HG03175 (cell line): ENCODE results near the gene ARID1B.

Experiments used
- ATAC-seq: cut with Tn5 transposase; IDR thresholded peaks from one replicate; pipeline ENCODE4 v1.9.1; 2021; ENCODE audit warnings: mild to moderate bottlenecking, moderate library complexity; ENCODE audit not compliant: unreplicated experiment

Gene ARID1B

DNA sequence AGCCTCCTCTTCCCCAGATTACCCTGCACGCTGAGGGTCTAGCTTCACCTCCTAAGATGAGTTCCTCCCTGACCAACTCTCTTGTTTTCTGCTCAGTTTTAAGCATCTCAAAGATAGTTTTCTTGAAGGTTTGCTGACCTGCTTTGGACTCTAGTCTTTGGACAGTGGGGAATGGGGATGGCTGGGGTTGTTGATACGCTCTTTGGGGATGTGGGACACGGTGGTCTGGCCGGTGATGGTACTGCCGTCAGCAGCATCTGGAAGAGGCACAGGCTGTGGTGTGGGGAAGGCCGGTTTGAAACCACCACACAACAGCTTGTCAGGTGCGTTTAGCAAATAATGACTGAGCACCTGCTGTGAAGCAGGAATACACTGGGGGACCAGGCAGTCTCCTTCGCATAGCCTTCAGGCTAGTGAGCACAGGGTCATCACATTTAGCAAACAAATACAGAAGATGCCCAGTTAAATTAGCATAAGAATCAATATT, 452.0 kb downstream of the ARID1B start:
- no peak for ATAC-seq

DNA sequence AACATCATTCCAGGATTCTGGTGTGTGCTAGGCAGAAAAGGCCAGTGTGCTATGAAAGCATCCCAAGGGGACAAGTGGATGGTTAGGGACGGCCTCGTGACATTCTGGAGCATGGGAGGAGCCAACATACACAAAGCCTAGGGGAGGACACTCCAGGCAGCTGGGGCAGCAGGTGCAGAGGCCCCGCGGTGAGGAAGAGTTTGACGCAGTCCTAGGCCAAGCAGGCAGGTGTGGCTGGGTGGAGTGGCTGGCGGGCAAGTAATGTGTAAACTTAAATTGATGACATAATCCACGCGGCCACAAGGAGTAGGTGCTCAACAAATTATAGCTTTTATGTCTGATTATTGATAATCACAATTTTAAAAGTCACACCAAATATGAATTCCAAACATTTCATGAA, 452.5 kb downstream of the ARID1B start:
- no peak for ATAC-seq

- ATAC-seq = no peak
Measured at GRCh38 chr6:157230910-157231309, 453.7 kb downstream of the ARID1B start.

DNA sequence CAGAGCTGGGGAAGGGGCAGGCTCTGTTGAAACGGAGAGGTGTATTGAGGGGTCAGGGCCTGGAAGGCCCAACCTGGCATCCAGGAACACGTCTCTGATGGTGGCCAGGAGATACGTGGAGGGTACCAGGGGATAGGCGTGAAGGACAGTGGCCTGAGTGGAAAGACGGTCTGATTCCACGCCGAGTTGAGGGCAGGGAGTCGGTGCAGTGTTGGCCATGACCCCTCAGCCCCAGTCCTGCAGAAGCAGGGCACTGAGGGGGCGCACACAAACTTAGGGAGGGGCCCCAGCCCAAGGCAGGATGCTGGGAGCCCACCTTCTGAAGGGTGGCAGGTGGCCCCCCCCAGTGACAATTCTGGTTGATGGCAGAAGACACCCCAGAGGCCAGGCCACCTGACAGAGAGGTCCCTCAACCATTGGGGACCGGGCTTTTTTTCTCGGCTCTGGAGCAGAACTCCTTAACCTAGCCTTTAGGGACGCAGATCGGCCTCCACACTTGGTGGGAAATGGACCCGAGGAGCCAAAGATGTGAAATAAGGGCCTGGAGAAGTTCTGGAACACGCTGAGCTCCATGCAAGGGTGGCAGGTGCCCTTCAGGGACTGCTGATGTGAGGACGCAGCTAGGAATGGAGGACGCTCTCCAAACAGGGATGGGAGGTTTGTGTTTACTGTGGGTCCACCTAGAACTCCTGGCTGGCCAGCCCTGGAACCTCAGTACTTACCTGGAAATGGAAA, 455.1 kb downstream of the ARID1B start:
- no peak for ATAC-seq

DNA sequence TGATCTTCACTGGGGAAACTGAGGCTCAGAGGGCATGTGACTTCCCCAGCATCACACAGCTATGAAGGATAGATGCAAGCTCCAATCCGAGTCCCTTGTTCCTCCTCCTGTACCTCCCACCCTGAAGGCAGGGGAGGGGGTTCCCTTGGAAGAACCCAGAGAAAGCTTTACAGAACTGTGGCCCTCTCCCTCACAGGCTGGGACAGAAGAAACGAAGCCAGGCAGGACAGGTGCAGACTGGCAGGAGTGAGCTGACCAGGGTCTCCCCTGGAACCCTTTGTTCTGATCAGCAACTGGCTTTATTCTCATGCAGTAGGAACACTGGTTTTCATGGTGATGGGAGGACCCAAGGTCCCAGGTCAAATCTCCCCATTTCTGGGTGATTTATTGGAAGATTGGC, 456.0 kb downstream of the ARID1B start:
- no peak for ATAC-seq

DNA sequence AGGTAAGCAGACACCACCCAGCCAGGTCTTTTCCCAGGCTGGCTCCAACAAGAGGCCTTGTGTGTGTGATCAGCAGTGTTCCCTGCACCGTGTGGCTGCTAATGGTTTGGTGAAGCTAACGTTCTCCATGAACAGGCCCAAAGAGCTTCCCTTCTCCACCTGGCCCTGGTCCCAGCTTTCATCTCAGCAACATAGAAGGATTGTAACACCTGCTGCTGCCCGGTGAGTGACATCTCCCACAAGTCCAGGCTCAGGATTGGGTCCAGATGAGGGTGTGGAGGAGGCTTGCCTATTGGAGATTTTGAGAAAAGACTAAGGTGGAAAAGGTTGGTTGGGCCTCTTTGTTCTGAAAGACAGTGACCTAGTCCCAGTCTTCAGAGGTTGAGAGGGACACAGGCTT, 456.5 kb downstream of the ARID1B start:
- no peak for ATAC-seq

DNA sequence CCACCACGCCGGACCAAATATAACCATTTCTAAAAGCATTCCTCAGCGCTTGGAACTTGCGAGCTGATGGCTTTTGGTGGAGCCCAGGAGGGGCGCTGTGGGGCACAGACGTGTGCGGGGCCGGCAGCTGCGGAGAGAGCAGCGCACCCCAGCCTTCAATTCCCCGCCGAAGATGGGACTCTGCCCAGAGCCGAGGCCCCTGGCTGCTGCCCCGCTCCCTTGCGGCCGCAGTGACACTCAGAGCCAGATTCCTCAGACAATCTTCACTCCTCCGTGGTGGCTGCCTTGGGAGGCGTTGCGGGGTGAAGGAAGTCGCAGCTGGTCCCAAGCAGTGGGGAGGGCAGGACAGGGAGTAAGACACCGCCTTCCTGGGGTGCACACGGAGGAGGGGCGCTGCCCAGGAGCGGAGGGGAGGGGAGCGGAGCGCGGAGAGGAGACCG, 458.4 kb downstream of the ARID1B start:
- ATAC-seq = peak; percentile 51

DNA sequence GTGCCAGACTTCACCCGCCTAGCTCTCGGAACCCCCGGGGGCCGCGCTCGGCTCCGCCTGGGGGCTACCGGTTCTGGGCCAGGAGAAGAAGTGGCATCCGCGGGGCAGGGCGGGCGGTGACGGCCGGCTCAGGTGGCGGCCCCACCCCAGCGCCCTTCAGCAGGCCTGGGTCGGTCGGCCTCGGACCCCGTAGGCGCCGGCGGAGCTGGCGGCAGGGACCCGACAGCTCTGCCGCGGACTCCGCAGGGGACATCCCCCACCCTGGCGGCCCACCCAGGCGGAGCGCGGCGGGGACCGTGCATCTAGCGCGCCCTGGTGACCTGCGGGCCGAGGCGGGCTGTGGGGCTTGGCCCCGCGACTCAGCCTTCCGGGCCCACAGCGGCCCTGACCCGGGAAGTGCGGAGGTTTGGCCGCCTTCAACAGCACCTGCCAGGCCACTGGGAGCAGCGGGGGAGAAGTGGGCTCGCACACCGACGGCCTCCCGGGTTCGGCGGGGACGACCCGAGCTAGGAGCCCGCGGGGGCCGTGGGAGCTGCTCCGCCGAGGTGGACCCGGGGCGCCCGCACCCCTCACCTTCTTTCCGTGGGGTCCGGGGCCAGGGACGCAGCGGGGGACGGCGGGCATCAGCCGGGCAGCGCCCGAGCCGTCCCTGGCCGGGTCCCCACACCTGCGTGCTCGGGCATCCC, 459.0 kb downstream of the ARID1B start:
- ATAC-seq = peak; percentile 22

DNA sequence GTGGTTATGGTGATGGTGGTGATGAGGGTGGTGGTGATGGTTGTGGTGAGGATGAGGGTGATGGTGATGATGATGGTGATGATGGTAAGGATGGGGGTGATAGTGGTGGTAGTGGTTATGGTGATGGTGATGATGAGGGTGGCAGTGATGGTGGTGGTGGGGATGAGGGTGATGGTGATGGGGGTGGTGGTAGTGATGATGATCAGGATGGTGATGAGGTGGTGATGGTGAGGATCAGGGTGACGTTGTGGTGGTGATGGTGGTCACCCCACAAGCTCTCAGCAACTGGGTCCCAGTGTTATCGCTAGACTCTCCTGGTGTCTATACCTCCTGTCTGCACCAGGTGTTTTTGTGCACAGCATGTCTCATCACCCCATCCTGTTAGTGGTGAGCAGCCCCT, 461.2 kb downstream of the ARID1B start:
- no peak for ATAC-seq

DNA sequence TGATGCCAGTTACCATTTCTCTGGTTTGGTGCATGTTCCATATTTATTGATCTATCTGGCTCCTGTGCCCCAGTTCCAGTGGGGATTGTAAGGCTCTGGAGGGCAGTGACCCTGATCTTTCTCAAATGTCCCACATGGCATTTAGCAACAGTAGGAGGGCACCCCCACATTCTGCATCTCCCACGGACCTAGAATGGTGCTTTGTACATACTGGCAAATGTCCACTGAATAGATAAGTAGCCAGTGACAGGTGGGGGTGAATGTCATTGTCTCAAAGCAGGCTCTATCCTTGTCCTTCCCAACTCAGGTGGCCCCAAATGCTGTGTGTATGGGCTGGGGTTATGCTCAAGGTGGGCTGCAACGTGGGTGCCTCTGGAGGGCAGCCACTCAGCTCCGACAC, 462.0 kb downstream of the ARID1B start:
- no peak for ATAC-seq

GRCh38 chr6:157239671-157240058, 462.5 kb downstream of the ARID1B start:
- no peak for ATAC-seq

GRCh38 chr6:157240059-157240959, 463.1 kb downstream of the ARID1B start:
- no peak for ATAC-seq

DNA sequence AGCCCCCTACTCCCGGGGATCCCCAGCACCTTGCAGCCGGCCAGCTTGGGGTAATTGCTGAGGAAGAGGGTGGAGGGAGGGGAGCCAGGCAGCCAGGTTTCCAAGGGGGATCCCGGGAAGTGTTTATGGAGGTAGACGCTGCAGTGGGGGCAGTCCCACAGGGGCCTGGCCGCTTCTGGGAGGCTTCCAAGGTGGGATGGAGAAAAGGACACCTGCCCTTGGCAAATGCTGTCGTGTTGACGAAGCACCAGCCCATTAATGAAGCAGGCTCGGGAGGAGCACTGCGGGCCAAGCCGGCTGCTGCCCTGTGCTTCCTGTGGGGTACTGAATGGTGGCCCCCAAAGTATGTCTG, 463.8 kb downstream of the ARID1B start:
- no peak for ATAC-seq

- no peak for ATAC-seq
Measured at GRCh38 chr6:157242791-157243190, 465.6 kb downstream of the ARID1B start.

- ATAC-seq = no peak
Measured at GRCh38 chr6:157244175-157244574, 467.0 kb downstream of the ARID1B start.

DNA sequence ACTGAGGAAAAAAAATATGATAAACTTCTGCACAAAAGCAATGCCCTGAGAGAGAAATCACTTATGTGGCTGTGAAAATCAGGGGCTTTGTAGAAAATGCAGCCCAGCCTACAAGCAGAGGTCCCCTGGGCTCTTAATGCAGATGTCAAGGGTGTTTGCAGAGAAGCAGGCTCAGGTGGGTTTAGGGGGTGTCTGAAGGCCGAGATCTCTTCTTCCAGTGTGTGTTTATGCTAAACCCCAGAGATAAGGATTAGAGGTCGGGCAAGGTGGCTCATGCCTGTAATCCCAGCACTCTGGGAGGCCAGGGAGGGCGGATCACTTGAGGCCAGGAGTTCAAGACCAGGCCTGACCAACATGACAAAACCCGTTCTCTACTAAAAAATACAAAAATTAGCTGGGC, 467.6 kb downstream of the ARID1B start:
- no peak for ATAC-seq

DNA sequence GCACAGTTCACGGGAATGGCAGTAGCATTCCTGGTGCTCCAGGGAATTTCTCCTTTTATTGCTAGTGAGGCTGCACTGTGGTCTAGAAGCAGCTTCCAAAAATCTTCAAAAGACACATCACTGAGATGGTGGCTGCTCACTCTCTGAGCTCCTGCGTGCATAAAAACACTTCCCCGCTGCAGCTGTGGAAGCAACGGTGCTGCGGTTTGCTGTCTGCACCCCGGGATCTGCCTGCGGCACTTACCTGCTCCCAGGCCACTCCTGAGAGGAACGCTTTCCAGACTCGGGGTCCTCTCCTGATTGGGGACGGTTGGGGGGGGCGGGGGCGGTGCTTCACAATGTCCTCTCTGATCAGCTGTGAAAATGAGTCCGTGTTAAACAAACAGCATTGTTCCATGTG, 468.3 kb downstream of the ARID1B start:
- ATAC-seq = no peak

DNA sequence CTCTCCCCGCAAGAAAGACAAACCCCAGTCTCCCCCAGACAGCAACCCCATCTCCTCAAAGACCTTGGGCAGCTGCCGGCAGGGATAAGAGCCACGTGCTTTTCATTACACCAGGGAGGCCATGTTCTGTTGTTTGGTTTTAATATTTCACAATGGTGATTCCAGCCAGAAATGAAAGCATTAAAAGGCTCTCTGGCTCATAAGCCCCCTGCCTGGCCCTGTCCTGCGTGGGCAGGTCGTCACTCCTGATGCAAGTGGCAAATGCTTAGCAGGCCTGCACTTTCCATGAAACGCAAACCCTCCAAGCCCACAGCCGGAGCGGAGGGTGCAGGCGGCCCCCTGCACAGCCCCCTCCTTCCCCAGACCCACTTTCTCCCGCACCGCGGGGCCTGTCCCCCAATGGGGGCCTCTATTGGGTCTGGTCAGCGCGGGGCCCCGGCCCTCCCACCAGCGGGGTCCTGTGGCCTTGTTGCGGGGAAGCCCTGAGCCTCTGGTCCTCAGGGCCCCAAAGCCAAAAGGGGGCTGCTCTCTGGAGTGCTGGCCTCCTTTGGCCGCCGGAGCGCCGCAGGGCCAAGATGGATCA, 469.0 kb downstream of the ARID1B start:
- no peak for ATAC-seq

DNA sequence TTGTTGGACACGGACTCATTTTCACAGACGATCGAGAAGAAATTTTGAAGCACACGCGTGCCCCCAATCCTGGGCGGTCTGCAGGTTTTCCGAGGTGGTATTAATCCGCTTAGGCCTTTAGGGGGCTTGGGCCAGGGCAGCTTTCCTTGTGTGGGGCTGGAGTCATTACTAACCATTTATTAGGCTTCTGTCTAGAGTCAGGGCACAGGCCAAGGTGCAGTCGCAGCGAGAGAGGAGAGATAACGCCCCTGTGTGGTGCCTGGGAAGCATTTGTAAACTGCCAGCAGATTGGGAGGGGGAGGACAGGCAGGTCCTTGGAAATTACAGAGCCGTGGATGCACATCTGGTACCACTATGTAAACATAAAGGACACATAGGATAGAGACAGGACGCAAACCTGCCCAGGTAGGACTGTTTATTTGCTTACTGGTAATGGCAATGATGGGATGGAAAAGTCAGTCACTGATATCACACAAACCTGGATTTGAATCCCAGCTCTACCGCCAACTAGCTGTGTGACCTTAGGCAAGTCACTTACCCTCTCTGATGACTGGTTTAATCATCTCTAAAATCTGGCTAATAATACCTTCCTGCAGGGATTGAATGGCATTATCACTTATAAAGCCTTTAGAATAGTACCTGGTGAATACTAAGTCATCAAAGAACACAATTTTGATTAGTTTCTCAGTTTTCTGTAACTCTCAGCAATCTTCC, 469.8 kb downstream of the ARID1B start:
- no peak for ATAC-seq

- no peak for ATAC-seq
Measured at GRCh38 chr6:157248264-157248663, 471.1 kb downstream of the ARID1B start.

GRCh38 chr6:157249826-157250225, 472.6 kb downstream of the ARID1B start:
- no peak for ATAC-seq
